Fibroblast of skin of left quadriceps (primary cell): ENCODE results near the gene CHCHD6.
A peak's percentile ranks its signal among the peaks of the same experiment; 100 is the strongest.

ENCODE experiments used
- DNase-seq, 2 experiments: peaks; one replicate each; pipeline ENCODE4 v3.0.0-alpha.2; 2013; ENCODE audit warnings: low read depth in 2 of 2

CHCHD6 gene

GRCh38 chr3:126977821-126978220 lies 273.8 kb downstream of the CHCHD6 start:
- no peak for DNase-seq

- no peak for DNase-seq
Observed at GRCh38 chr3:126978291-126978690, 274.3 kb downstream of the CHCHD6 start.

- no peak for DNase-seq
Observed at GRCh38 chr3:126979046-126979628, 275.1 kb downstream of the CHCHD6 start.

- DNase-seq, result no peak
Observed at GRCh38 chr3:126980266-126980811, 276.3 kb downstream of the CHCHD6 start.

GRCh38 chr3:126982126-126982470 lies 278.1 kb downstream of the CHCHD6 start:
- no peak for DNase-seq

GRCh38 chr3:126982471-126983175 lies 278.6 kb downstream of the CHCHD6 start, which contains the start of gene PLXNA1:
TSS of gene PLXNA1 (plus strand) at chr3:126983115. CDS start at chr3:126988594, 5,479 bp downstream.
- peak; percentile 51 to 56 for DNase-seq

- no peak for DNase-seq
Observed at GRCh38 chr3:126983276-126983652, 279.2 kb downstream of the CHCHD6 start.

- no peak for DNase-seq
Observed at GRCh38 chr3:126983653-126984390, 279.8 kb downstream of the CHCHD6 start.

- no peak for DNase-seq
Observed at GRCh38 chr3:126984391-126985131, 280.5 kb downstream of the CHCHD6 start.

GRCh38 chr3:126985132-126985985 lies 281.3 kb downstream of the CHCHD6 start:
- no peak for DNase-seq

- no peak for DNase-seq
Observed at GRCh38 chr3:126986001-126986400, 282.0 kb downstream of the CHCHD6 start.

GRCh38 chr3:126987129-126987528 lies 283.1 kb downstream of the CHCHD6 start:
- no peak for DNase-seq

GRCh38 chr3:126987596-126987995 lies 283.6 kb downstream of the CHCHD6 start:
- DNase-seq, result no peak

- no peak for DNase-seq
Observed at GRCh38 chr3:126988451-126989021, 284.5 kb downstream of the CHCHD6 start.

GRCh38 chr3:126989316-126990023 lies 285.4 kb downstream of the CHCHD6 start:
- DNase-seq, result no peak

GRCh38 chr3:126990024-126990700 lies 286.1 kb downstream of the CHCHD6 start:
- DNase-seq, result no peak

- no peak for DNase-seq
Observed at GRCh38 chr3:126990890-126991289, 286.9 kb downstream of the CHCHD6 start.

GRCh38 chr3:126991366-126992200 lies 287.5 kb downstream of the CHCHD6 start:
- DNase-seq, result no peak
